HepG2 (cell line): Measurements from ENCODE around the gene KRTAP20-3.

Experiments
- CAMTA2 ChIP-seq: sonication (generic); formaldehyde crosslinking; IDR thresholded peaks from 2 replicates; pipeline ENCODE4 v1.4.0; 2020; ENCODE audit warnings: mild to moderate bottlenecking, missing genetic modification reagents, borderline replicate concordance
- ETV5 ChIP-seq: IDR thresholded peaks from 2 replicates; pipeline ENCODE4 v1.6.1; 2018; ENCODE audit warnings: missing biosample characterization, missing genetic modification reagents, inconsistent platforms, borderline replicate concordance
- JUND ChIP-seq: sonication (generic); formaldehyde crosslinking; IDR thresholded peaks from 2 replicates; pipeline ENCODE4 v1.8.0; 2022; ENCODE audit warnings: mild to moderate bottlenecking, missing genetic modification reagents
- LCORL ChIP-seq, 2 experiments: fragments of 450-650 bp in 1 of 2; sonication (generic) in 1 of 2; formaldehyde crosslinking in 1 of 2; IDR thresholded peaks; 2 replicates each; pipeline versions ENCODE4 v1.5.0 to v1.6.1; 2017 to 2020; ENCODE audit warnings: antibody characterized with exemption in 1 of 2, missing genetic modification reagents in 1 of 2
- POLR2G ChIP-seq: fragments of 200-400 bp; formaldehyde crosslinking; IDR thresholded peaks from 2 replicates; pipeline ENCODE4 v1.6.1; 2018; ENCODE audit warnings: mild to moderate bottlenecking, low read depth, low read length, moderate library complexity
- SP140L ChIP-seq: sonication (generic); formaldehyde crosslinking; IDR thresholded peaks from 2 replicates; pipeline ENCODE4 v1.4.0; 2020; ENCODE audit warnings: missing genetic modification reagents, borderline replicate concordance
- ZNF484 ChIP-seq: sonication (generic); formaldehyde crosslinking; IDR thresholded peaks from 2 replicates; pipeline ENCODE4 v1.5.1; 2020; ENCODE audit warnings: mild to moderate bottlenecking, low read depth, missing genetic modification reagents, borderline replicate concordance
- TF ChIP-seq, protein P1 (sequence below): sonication (generic); formaldehyde crosslinking; IDR thresholded peaks from 2 replicates; pipeline ENCODE4 v1.5.0; 2020; ENCODE audit warnings: mild to moderate bottlenecking, missing genetic modification reagents, moderate library complexity

DNA sequence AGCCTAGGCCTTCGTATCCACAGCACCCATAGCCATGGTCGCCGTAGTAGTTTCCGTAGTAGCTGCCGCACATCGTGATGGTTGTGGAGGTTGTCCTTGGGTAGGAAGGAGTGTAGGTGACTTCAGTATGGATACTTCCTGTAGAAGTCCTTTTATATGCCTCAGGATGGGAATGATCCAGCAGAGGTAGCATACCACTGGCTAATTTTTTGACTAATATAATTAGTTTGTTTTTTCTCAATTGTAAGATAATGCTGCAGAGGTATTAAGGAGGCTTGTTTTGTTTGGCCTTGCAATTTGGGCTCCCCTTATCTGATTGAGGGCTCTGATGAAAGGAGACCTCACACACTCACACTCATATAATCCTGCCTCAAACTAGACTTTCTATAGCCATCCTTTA, 43.9 kb upstream of the KRTAP20-3 start, which contains the start of gene KRTAP6-2:
- TF ChIP-seq POLR2G (no peak), JUND (no peak), SP140L (CRISPR knock-in tag) (no peak), LCORL (IDR thresholded peaks at IDR 0.05) (no peak), LCORL (CRISPR knock-in tag; IDR thresholded peaks at IDR 0.05) (no peak), CAMTA2 (CRISPR knock-in tag) (no peak), ETV5 (CRISPR knock-in tag) (no peak), ZNF484 (CRISPR knock-in tag) (no peak)
- TF ChIP-seq, protein P1, sequence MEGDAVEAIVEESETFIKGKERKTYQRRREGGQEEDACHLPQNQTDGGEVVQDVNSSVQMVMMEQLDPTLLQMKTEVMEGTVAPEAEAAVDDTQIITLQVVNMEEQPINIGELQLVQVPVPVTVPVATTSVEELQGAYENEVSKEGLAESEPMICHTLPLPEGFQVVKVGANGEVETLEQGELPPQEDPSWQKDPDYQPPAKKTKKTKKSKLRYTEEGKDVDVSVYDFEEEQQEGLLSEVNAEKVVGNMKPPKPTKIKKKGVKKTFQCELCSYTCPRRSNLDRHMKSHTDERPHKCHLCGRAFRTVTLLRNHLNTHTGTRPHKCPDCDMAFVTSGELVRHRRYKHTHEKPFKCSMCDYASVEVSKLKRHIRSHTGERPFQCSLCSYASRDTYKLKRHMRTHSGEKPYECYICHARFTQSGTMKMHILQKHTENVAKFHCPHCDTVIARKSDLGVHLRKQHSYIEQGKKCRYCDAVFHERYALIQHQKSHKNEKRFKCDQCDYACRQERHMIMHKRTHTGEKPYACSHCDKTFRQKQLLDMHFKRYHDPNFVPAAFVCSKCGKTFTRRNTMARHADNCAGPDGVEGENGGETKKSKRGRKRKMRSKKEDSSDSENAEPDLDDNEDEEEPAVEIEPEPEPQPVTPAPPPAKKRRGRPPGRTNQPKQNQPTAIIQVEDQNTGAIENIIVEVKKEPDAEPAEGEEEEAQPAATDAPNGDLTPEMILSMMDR: no peak
